NCI-H345 treated with DMSO at 0.1 percent for 48 hours (cell line): ENCODE measurements around the gene SAMD8.
"Not testable (repeated sequence)": the region's sequence is repeated elsewhere in the genome, so short reads cannot be mapped to it uniquely, and the experiment has no call there.

Source experiments
- DNase-seq: peaks from one replicate; lab custom pipeline; 2025; ENCODE audit not compliant: unreplicated experiment; lab: John Stamatoyannopoulos, UW

The SAMD8 gene

DNA sequence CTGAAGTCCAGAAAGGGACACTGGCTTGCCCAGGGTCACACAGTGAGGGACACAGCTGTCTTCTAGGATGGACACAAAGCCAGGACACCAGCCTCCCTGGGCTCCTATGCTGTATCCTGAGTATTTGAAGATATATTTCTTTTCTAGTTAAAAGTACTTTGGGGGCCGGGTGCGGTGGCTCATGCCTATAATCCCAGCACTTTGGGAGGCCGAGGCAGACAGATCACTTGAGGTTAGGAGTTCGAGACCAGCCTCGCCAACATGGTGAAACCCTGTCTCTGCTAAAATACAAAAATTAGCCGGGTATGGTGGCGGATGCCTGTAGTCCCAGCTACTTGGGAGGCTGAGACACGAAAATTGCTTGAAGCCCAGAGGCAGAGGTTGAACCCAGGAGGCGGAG, 4.6 kb upstream of the SAMD8 start:
- not testable (repeated sequence) for DNase-seq

DNA sequence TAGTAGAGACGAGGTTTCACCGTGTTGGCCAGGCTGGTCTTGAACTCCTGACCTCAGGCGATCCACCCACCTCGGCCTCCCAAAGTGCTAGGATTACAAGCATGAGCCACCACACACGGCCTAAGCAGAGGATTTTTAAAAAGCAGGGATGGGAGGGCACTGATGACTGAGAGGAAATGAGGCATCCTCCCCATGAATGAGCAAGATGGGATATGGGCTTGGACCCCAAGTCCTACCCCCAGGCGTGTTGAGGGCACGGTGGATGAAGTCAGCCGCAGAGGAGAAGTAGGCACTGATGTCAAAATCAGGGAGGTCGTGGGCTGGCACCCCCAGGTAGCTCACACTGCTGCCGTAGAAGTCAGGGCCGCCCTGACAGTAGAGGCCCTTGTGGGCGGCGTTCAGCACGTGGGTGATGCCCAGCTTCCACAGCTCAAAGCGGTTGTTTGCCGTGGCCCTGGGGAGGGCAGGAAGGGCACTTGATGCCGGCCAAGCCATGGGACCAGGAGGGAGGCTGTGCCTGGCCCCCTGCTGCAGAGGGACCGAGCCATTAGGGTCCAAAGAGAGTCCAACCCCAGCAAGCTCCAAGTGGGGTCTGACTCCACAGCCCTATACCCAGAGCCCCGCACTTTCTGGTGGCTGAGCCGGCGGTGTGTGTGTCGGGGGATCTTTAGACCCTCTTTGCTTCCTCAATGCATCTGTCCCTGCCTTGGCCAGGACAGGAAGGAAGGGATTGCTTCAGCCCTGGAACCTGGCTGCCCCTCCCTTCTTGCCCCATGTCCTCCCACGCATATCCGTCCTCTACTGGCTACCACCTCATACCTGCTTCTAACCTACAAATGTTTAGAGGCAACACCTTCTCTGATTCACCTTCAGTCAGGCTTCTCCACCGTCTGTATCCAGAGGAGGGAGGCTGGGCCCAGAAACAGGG, 3.4 kb upstream of the SAMD8 start:
- DNase-seq = no peak

- no peak for DNase-seq
Observed at GRCh38 chr10:75108684-75109458, 2.6 kb upstream of the SAMD8 start.

DNA sequence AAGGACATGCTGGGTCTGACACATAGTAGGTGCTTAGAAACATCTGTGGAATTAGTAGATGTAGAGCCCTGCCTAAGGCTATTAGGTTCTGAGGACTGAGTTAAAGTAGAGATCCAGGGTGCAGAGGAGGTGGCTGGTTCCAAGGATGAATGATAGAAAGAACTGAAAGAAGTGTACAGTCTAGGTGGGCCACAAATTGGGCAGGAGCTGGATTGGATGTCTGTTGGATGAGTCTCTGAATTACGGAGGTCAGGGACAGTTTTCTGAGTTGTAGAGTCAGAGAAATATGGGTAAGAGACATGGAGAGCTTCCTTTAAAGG, 2.0 kb upstream of the SAMD8 start:
- no peak for DNase-seq

- DNase-seq = no peak
Observed at GRCh38 chr10:75110006-75110632, 1.3 kb upstream of the SAMD8 start.

- no peak for DNase-seq
Observed at GRCh38 chr10:75111907-75112679, 637 bp downstream of the SAMD8 start.

- DNase-seq = no peak
Observed at GRCh38 chr10:75115137-75115536, 3.7 kb downstream of the SAMD8 start.

DNA sequence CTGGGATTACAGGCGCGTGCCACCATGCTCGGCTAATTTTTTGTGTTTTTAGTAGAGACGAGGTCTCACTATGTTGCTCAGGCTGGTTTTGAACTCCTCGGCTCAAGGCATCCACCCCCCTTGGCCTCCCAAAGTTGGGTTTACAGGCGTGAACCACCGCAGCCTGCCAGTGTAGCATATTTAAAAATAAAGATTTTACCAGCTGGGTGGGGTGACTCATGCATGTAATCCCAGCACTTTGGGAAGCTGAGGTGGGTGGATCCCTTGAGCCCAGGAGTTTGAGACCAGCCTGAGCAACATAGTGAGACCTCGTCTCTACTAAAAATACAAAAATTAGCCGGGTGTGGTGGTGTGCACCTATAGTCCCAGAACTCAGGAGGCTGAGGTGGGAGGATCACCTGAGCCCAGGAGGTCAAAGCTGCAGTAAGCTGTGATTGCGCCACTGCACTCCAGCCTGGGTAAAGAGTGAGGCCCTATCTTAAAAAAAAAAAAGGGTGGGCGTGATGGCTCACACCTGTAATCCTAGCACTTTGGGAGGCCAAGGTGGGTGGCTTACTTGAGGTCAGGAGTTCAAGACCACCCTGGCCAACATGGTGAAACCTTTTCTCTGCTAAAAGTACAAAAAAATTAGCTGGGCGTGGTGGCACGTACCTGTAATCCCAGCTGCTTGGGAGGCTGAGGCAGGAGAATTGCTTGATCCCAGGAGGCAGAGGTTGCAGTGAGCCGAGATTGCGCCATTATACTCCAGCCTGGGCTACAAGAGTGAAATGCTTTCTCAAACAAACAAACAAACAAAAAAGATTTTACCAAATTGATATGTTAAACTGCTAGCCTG, 5.7 kb downstream of the SAMD8 start:
- DNase-seq = not testable (repeated sequence)

GRCh38 chr10:75117995-75118394, 6.5 kb downstream of the SAMD8 start:
- no peak for DNase-seq

DNA sequence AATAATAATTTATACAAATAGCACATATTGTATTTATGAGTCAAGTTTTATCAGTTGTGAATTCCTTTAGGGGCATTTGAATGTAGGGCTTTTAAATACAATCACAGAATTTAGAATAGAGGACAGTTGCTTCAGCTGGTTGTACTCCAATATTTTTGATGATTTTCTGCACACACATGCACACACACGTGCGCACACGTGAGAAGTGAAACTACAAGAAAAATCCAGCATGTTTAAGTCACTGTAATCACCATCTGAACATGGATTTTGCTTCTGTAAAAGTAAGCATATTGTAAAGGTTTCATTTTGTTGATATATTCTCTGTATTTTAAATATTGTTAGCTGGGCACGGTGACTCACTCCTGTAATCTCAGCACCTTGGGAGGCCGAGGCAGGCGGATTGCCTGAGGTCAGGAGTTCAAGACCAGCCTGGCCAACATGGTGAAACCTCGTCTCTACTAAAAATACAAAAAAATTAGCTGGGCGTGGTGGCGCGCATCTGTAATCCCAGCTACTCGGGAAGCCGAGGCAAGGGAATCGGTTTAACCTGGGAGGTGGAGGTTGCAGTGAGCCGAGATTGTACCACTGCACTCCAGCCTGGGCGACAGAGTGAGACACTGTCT, 8.1 kb downstream of the SAMD8 start:
- not testable (repeated sequence) for DNase-seq

GRCh38 chr10:75121322-75121721, 9.9 kb downstream of the SAMD8 start:
- DNase-seq = no peak

GRCh38 chr10:75122505-75122904, 11.0 kb downstream of the SAMD8 start:
- no peak for DNase-seq

- DNase-seq = no peak
Observed at GRCh38 chr10:75123088-75123682, 11.7 kb downstream of the SAMD8 start.

DNA sequence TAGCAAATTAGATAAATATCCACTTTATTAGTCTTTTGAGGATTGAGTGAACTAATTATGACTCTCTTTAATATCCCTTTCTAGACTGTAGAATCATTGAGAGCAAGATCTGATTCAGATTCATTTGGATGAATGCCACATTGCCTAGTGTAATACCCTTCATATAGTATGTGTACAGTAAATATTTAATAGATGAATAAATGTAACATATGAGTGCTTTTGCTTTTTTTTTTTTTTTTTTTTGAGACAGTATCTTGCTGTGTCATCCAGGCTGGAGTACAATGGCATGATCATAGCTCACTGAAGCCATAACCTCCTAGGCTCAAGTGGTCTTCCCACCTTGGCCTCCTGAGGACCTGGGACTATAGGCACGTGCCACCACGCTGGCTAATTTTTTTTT, 14.8 kb downstream of the SAMD8 start:
- DNase-seq = no peak

GRCh38 chr10:75127471-75127870, 16.0 kb downstream of the SAMD8 start:
- no peak for DNase-seq

DNA sequence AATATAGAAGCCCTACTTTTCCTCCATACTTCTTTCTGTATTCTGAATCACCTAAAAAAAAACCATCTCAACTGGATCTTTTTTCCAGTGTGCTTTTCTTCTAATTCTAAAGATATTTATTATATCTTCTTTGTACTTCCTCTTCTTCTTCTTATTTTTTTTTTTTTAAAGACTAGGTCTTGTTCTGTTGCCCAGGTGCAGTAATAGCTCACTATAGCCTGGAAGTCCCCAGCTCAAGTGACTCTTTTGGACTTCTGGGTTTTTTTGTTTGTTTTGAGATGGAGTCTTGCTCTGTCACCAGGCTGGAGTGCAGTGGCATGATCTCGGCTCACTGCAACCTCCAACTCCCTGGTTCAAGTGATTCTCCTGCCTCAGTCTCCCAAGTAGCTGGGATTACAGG, 17.5 kb downstream of the SAMD8 start:
- not testable (repeated sequence) for DNase-seq

DNA sequence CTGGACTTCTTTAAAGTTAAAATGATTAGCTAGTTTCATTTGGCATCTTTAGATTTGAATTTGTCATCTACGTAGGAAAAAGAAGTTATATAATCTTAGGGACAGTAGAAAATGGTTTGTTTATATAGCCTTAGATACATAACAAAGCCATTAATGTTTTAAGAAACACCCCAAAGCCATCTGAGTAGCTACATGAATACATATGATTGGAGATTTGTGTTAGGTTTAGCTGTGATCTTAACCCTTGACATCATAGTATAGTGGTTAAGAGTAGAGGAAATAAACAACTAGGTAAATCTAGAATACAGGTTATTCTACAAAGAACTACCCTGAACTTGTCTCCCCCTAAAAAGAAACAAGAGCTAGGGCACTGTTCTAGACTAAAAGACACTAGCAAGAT, 18.1 kb downstream of the SAMD8 start:
- no peak for DNase-seq

GRCh38 chr10:75133701-75134100, 22.2 kb downstream of the SAMD8 start:
- DNase-seq = not testable (repeated sequence)

DNA sequence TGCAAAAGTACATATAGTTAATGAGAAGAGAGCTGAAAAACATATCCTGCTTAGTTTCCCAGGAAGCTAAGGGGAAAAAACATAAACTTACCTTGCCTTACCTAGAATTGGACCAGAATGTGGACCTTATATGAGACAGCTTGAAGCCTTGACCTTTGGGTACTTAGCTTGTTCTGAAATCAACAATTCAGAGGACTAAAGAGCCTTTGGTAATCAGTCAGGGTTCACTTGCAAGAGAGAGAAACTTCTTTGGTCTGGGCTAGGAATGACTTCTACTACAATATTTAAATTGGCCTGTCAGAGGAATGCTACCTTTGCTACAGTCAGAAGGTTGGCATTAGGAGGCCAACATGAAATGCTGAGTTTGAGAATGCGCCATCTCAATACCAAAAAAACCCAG, 24.9 kb downstream of the SAMD8 start:
- DNase-seq = no peak
